Skeletal muscle cell (primary cell): ENCODE results near the gene SUCNR1.
A peak's percentile ranks its signal among the peaks of the same experiment; 100 is the strongest.
"Not testable (repeated sequence)": the region's sequence is repeated elsewhere in the genome, so short reads cannot be mapped to it uniquely, and the experiment has no call there.

Source experiments
- DNase-seq: peaks from one replicate; pipeline ENCODE4 v3.0.0-alpha.2; 2010; ENCODE audit warnings: low read depth
- H3K4me3 ChIP-seq: 2 replicates; pipeline ENCODE4 v1.5.1; 2011; ENCODE audit warnings: low read depth, mild to moderate bottlenecking, control low read depth, low read length, moderate library complexity

The SUCNR1 gene

GRCh38 chr3:151873398-151873797, at the start of gene SUCNR1:
SUCNR1 (plus strand) TSS chr3:151873643; CDS start chr3:151879893, 6,250 bp downstream.
- no peak for DNase-seq

GRCh38 chr3:151827816-151828215, 45.6 kb upstream of the SUCNR1 start:
- DNase-seq = peak; percentile 23
- no peak overlapping the region for H3K4me3 ChIP-seq

More at GRCh38 chr3:151873398-151873797, at the start of gene SUCNR1:
- no peak within 1 kb of the TSS for H3K4me3 ChIP-seq

- peak; percentile 48 for DNase-seq
- H3K4me3 ChIP-seq = no peak overlapping the region
Measured at GRCh38 chr3:151835751-151836525, 37.5 kb upstream of the SUCNR1 start.

- H3K4me3 ChIP-seq = no peak overlapping the region
- DNase-seq = peak; percentile 75
Measured at GRCh38 chr3:151837057-151837456, 36.4 kb upstream of the SUCNR1 start.

GRCh38 chr3:151838574-151839312, 34.7 kb upstream of the SUCNR1 start:
- DNase-seq = peak; percentile 58
- H3K4me3 ChIP-seq = no peak overlapping the region

GRCh38 chr3:151839313-151839631, 34.2 kb upstream of the SUCNR1 start:
- DNase-seq = no peak
- H3K4me3 ChIP-seq = no peak overlapping the region

DNA sequence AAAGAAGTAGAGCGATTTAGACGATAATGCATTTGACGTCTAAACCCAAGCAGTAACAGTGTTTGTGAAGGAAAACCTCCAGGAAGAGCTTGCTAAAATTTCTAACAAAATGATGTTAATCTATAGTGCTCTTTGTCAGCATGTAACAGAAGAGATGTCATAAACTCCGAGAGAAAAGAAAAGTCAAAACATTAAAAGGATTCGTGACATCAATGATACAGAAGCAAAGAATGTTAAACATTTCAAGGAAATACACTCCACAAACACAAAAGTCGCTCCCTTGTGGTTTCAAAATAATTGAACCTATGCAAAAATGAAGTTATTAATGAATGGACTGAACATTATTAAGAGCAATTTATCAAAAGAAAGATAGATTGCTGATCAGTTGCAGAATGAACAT, 31.6 kb upstream of the SUCNR1 start:
- H3K4me3 ChIP-seq = no peak overlapping the region
- no peak for DNase-seq

DNA sequence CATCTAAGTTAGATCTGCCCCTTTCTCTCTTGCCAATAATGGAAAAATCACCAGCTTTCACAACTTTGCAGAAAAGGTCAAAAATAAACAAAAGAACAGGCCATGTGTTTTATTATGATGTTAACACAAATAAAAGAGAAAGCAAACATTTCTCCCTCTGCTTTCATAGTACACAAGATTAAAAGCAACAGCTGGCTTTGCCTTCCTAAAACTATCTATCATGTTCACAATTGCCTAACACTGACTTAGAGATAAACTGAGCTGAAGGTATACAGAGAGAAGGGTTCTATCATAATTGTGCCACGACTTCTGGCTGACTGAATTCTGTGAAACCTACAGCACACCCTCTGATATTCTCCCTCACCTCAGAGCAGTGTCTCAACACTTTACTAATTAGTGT, 30.2 kb upstream of the SUCNR1 start:
- no peak for DNase-seq
- no peak overlapping the region for H3K4me3 ChIP-seq

GRCh38 chr3:151845306-151845905, 28.0 kb upstream of the SUCNR1 start:
- no peak for DNase-seq
- H3K4me3 ChIP-seq = no peak overlapping the region

GRCh38 chr3:151850065-151850464, 23.4 kb upstream of the SUCNR1 start:
- not testable (repeated sequence) for H3K4me3 ChIP-seq

GRCh38 chr3:151852074-151852811, 21.2 kb upstream of the SUCNR1 start:
- H3K4me3 ChIP-seq = no peak overlapping the region
- DNase-seq = no peak

More at GRCh38 chr3:151850065-151850464, 23.4 kb upstream of the SUCNR1 start:
- not testable (repeated sequence) for DNase-seq

DNA sequence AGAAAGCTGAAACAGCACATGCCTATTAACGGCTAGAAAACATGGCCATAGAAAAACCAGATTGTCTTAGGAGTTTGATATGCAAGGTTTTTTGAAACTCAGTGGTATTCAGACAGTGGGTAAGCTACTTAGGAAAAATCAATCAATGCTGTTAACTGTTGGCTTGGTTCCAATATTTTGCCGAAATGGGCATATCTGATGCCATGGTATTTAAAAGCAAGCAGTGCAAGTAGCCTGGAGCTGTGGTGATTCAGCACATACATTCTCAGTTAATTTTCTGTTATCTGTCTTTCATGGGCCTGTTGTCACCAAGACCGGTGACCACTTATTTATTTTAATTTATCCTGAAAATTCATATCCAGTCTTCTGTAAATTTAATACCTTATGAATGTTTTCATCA, 17.3 kb upstream of the SUCNR1 start:
- no peak overlapping the region for H3K4me3 ChIP-seq
- DNase-seq = no peak

GRCh38 chr3:151856641-151857040, 16.8 kb upstream of the SUCNR1 start:
- no peak overlapping the region for H3K4me3 ChIP-seq
- DNase-seq = no peak

DNA sequence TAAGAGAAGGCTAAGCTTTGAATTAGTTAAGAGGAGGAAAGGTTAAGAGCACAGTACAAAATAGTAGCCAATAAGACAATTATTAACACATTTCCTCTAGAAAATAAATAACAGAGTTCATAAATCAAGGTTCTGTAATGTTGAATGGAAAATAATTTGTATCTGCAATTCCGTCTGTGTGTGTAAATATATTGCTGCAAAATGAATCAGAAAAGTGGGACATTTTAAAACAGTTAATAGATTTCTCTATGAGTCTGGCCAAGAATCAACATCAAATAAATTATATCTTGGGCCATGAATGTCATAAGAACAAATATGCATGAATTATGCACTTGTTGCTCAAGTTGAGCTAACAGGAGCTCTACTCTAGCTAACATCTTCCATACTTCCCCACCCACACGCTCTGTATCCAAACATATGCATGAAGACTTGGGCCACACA, 14.2 kb upstream of the SUCNR1 start:
- DNase-seq = no peak
- no peak overlapping the region for H3K4me3 ChIP-seq

DNA sequence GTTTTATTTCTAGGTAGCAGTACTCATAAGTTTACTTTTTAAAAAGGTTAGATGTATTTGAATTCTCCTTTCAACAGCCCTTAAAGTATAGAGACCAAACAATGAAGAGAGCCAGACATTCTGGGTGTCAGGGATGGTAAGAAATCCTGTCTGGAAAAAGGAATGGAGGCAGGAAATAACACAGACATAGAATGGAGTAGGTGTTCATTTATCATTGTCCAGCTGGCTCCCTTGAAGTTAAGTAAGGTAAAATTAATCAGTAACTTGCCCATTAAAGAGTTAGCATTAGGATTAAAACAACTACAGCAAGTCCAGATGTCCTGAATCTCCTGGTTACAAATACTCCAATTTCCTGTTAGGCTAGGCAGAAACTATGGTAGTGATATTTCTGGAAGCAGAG, 13.5 kb upstream of the SUCNR1 start:
- DNase-seq = no peak
- H3K4me3 ChIP-seq = no peak overlapping the region

GRCh38 chr3:151863611-151864010, 9.8 kb upstream of the SUCNR1 start:
- H3K4me3 ChIP-seq = no peak overlapping the region
- no peak for DNase-seq

GRCh38 chr3:151864423-151865101, 8.9 kb upstream of the SUCNR1 start:
- no peak overlapping the region for H3K4me3 ChIP-seq
- no peak for DNase-seq

- no peak overlapping the region for H3K4me3 ChIP-seq
- no peak for DNase-seq
Measured at GRCh38 chr3:151866711-151867410, 6.6 kb upstream of the SUCNR1 start.

DNA sequence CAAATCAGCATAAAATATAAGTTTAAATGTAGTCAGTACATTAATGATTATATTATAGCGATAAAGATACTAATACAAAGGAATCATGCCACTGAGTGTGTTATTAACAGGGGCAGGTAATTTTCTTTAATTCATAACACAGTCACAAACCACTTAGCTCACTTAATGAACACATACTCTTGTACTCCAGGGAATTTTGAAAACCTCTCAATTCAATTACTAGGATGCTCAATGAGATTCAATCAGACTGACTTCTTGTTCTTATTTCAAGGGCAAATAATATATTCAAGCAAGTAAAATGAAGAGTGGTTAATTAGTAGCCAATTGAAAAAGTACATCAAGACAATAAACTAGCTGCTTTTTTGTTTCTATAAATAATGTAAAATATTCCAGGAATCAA, 5.8 kb upstream of the SUCNR1 start:
- no peak for DNase-seq
- no peak overlapping the region for H3K4me3 ChIP-seq
